Naive thymus-derived CD4-positive, alpha-beta T cell (primary cell): ENCODE measurements around the gene ZNF33B. TPM values are rescaled to one million over a fixed set of nuclear protein-coding genes. Genes with fewer than 3 reads are reported as not detected.
A peak's percentile ranks its signal among the peaks of the same experiment; 100 is the strongest.

Experiments used
- ATAC-seq: fragments of 150-1000 bp; cut with Tn5 transposase; 2 replicates; pipeline ENCODE4 v1.10.0; 2021; ENCODE audit warnings: mild to moderate bottlenecking, moderate library complexity
- CTCF ChIA-PET: fragments of 350-600 bp; sonication (Branson Sonifier 250); formaldehyde crosslinking; loops from one replicate; lab custom pipeline; 2021; ENCODE audit warnings: antibody characterized with exemption; lab: Charles Lee
- POLR2A ChIA-PET: fragments of 350-600 bp; sonication (Branson Sonifier 250); formaldehyde crosslinking; loops from one replicate; lab custom pipeline; 2021; ENCODE audit warnings: antibody characterized with exemption, inconsistent platforms; lab: Charles Lee
- DNase-seq, 9 donors: peaks; one replicate each; pipeline versions ENCODE4 v3.0.0 to v3.0.0-alpha.2; 2020 to 2022; ENCODE audit warnings: mixed read lengths in 1 of 9
- H3K27ac ChIP-seq: one replicate; pipeline ENCODE4 v1.7.0; 2013; ENCODE audit warnings: mild to moderate bottlenecking, low read depth, low read length, moderate library complexity
- H3K27me3 ChIP-seq, 2 donors: one replicate each; pipeline ENCODE4 v1.7.0; 2013; ENCODE audit warnings: low read length in 2 of 2, mild to moderate bottlenecking in 2 of 2, moderate library complexity in 2 of 2; ENCODE audit not compliant: control insufficient read depth in 2 of 2, insufficient read depth in 2 of 2
- H3K36me3 ChIP-seq, 3 experiments: 1 replicate in 2 of 3; 2 replicates in 1 of 3; pipeline ENCODE4 v1.7.0; 2013; ENCODE audit warnings: low read length in 3 of 3, mild to moderate bottlenecking in 3 of 3, moderate library complexity in 1 of 3; ENCODE audit not compliant: insufficient read depth in 3 of 3, control insufficient read depth in 2 of 3
- H3K4me1 ChIP-seq, 2 donors: one replicate each; pipeline ENCODE4 v1.7.0; 2013; ENCODE audit warnings: low read length in 2 of 2, mild to moderate bottlenecking in 2 of 2, moderate library complexity in 1 of 2; ENCODE audit not compliant: control insufficient read depth in 2 of 2, insufficient read depth in 2 of 2
- H3K4me3 ChIP-seq: 2 replicates; pipeline ENCODE4 v1.7.0; 2013; ENCODE audit warnings: mild to moderate bottlenecking, low read length
- H3K9me3 ChIP-seq, 3 experiments: 1 replicate in 2 of 3; 2 replicates in 1 of 3; pipeline ENCODE4 v1.7.0; 2013; ENCODE audit warnings: low read length in 3 of 3; ENCODE audit not compliant: control insufficient read depth in 2 of 3
- H3K27ac Mint-ChIP-seq, 9 donors: one replicate each; pipeline ENCODE4 v1.8.0; 2020 to 2022; ENCODE audit warnings: mixed read lengths in 9 of 9, mild to moderate bottlenecking in 8 of 9, moderate library complexity in 5 of 9, inconsistent platforms in 2 of 9
- H3K27me3 Mint-ChIP-seq, 5 donors: one replicate each; pipeline ENCODE4 v1.8.0; 2021 to 2022; ENCODE audit warnings: mixed read lengths in 5 of 5, mild to moderate bottlenecking in 1 of 5
- H3K36me3 Mint-ChIP-seq, 5 donors: one replicate each; pipeline ENCODE4 v1.8.0; 2020 to 2022; ENCODE audit warnings: mixed read lengths in 5 of 5, mild to moderate bottlenecking in 3 of 5, inconsistent platforms in 1 of 5
- H3K4me1 Mint-ChIP-seq, 7 donors: one replicate each; pipeline ENCODE4 v1.8.0; 2020 to 2022; ENCODE audit warnings: mixed read lengths in 7 of 7, mild to moderate bottlenecking in 3 of 7, inconsistent platforms in 1 of 7
- H3K4me3 Mint-ChIP-seq, 10 donors: one replicate each; pipeline ENCODE4 v1.8.0; 2020 to 2022; ENCODE audit warnings: mild to moderate bottlenecking in 10 of 10, mixed read lengths in 10 of 10, moderate library complexity in 6 of 10, inconsistent platforms in 2 of 10
- H3K9me3 Mint-ChIP-seq, 11 donors: one replicate each; pipeline ENCODE4 v1.8.0; 2020 to 2022; ENCODE audit warnings: mixed read lengths in 11 of 11, mild to moderate bottlenecking in 4 of 11, inconsistent platforms in 1 of 11, moderate library complexity in 1 of 11
- intact Hi-C, 2 donors: fragments of 100-400 bp; cut with micrococcal nuclease; formaldehyde crosslinking; loops; one replicate each; pipeline ENCODE4 v1.15.1; 2023
- polyA plus RNA-seq, 2 donors: library from polyadenylated mRNA; unstranded; fragments of 300-500 nt; fragmentation: Illumina TruSeq; gene quantifications; one replicate each; pipeline ENCODE4 v1.2.3, GENCODE V29; 2021
- total RNA-seq, 6 experiments: library from RNA in 5 of 6; stranded (reverse) in 5 of 6; gene quantifications; 1 replicate in 5 of 6; 2 replicates in 1 of 6; pipeline ENCODE4 v1.2.3 and lab custom pipeline; 2021 to 2026

Gene ZNF33B
- total and polyA plus RNA-seq, 7 experiments from 2014 or later: 15.6 to 77.1 (median 31.2) TPM

DNA sequence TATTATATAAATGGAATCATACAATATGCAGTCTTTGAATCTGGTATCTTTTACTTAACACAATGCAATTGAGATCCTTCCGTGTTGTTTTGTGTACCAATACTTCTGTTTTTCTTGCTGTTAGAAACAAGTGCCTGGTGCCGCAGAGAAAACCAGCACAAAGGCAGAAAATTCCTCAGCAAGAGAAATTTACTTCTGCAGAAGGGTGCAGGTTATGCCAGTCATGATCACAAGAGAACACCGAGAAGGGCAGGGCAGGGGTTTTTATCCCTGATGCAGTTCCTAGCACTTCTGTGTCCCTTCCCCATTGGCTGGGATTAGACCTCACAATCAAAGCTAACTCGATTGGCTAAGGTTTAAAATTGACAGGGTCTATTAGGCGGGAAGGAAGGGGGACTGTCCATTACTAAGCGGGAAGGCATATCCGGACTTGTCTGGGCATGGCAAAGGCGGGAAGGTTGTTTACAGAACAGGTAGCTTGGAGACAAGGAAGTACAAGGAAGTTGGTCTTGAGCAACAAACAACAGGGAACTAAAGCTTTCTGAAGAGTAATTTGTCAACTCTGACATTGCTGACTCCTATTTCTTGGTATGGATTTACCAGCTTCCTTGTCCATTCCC, 2.4 kb upstream of the ZNF33B start:
- H3K4me3 Mint-ChIP-seq: peak overlapping the region in 2 of 10 donors; percentile 37 to 54
- Histone ChIP-seq H3K9me3 (no peaks in the 10 kb centered on the region), H3K27ac (no peak overlapping the region), H3K36me3 (no peaks in the 10 kb centered on the region), H3K27me3 (no peaks in the 10 kb centered on the region), H3K4me1 (peaks cover 6 to 13% of the 10 kb centered on the region in 2 donors), H3K4me3 (no peak overlapping the region)
- intact Hi-C loops: no loop called here
- ATAC-seq (no peak), DNase-seq (no peak)
- H3K27me3 Mint-ChIP-seq: peaks cover 0 to 2% (median 0%) of the 10 kb centered on the region in 5 donors
- peaks cover 11 to 40% (median 24%) of the 10 kb centered on the region in 7 donors for H3K4me1 Mint-ChIP-seq
- CTCF ChIA-PET: no interaction called here
- peaks cover 0 to 11% (median 10%) of the 10 kb centered on the region in 5 donors for H3K36me3 Mint-ChIP-seq
- H3K27ac Mint-ChIP-seq: peak overlapping the region in 2 of 9 donors; percentile 51 to 65
- H3K9me3 Mint-ChIP-seq: no peaks in the 10 kb centered on the region
- POLR2A ChIA-PET: interaction anchor here (2.1 to 2.2 kb wide), 2 partner anchors 7 to 142 kb away, joined by 8 to 16 read pairs; partner anchors contain the start of gene BMS1

DNA sequence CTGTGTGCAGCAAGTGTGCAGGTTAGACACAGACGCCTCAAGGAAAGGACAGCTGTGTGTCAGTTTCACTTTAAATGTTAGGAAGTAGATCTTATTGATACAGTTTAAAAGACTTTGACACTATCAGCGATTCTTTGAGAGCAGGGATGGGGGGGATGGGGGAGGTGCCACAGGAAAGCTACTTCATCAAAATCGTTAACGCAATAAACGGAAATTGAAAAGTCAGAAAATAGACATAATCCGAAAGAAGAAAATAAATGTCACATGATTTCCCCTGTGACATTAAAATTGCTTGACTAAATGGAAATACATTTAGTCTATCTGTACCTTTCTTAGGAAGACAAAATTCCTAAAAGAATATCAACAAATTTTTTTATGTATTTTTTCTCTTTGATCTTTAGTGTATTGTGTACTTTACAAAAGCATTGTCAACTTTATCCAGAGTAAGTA, 476 bp upstream of the ZNF33B start:
- DNase-seq: peak in 3 of 9 donors; percentile 51 to 70 (median 59)
- CTCF ChIA-PET: no interaction called here
- Histone ChIP-seq H3K4me3 (peak overlapping the region; percentile 98), H3K9me3 (no peaks in the 10 kb centered on the region), H3K27me3 (no peaks in the 10 kb centered on the region), H3K27ac (peak overlapping the region; percentile 84), H3K36me3 (peaks cover 0 to 5% (median 0%) of the 10 kb centered on the region in 3 experiments), H3K4me1 (peaks cover 6 to 13% of the 10 kb centered on the region in 2 donors)
- Mint-ChIP-seq H3K4me3 (peak overlapping the region; percentile 86 to 99 (median 97)), H3K27me3 (no peaks in the 10 kb centered on the region), H3K4me1 (peaks cover 24 to 56% (median 39%) of the 10 kb centered on the region in 7 donors), H3K9me3 (no peaks in the 10 kb centered on the region), H3K36me3 (peaks cover 0 to 20% (median 12%) of the 10 kb centered on the region in 5 donors), H3K27ac (peak overlapping the region; percentile 95 to 99 (median 97))
- POLR2A ChIA-PET: interaction anchor here (0.7 to 2.2 kb wide), 7 partner anchors 9 to 499 kb away, joined by 3 to 16 read pairs (median 4); partner anchors contain the start of genes BMS1 and CSGALNACT2
- intact Hi-C loops: loop anchor here (1.0 to 10.0 kb wide), 12 partner anchors 87 to 1009 kb away; partner anchors contain the start of genes BMS1 (in 2 of the 2), CSGALNACT2 (in 2 of the 2), HNRNPF (in 2 of the 2) and ZNF32 (in 2 of the 2)
- no peak for ATAC-seq

DNA sequence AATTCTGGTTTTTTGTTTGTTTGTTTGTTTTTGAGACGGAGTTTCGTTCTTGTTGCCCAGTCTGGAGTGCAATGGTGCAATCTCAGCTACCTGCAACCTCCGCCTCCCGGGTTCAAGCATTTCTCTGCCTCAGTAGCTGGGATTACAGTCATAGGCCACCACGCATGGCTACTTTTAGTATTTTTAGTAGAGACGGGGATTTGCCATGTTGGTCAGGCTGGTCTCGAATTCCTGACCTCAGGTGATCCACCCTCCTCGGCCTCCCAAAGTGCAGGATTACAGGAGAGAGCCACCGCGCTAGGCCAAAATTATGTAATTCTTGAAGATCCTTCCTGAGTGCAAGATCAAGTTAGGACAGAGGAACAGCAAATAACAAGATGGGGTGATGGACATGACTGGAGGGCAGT, 719 bp downstream of the ZNF33B start:
- H3K27me3 Mint-ChIP-seq: no peaks in the 10 kb centered on the region
- peaks cover 3 to 28% (median 21%) of the 10 kb centered on the region in 5 donors for H3K36me3 Mint-ChIP-seq
- H3K36me3 ChIP-seq: peaks cover 0 to 12% (median under 1%) of the 10 kb centered on the region in 3 experiments
- H3K27ac ChIP-seq: peak overlapping the region; percentile 84
- POLR2A ChIA-PET: no interaction called here
- CTCF ChIA-PET: no interaction called here
- peak overlapping the region; percentile 95 to 99 (median 97) for H3K27ac Mint-ChIP-seq
- peak overlapping the region; percentile 98 for H3K4me3 ChIP-seq
- DNase-seq (peak in 1 of 9 donors; percentile 13), ATAC-seq (no peak)
- peak overlapping the region; percentile 86 to 99 (median 97) for H3K4me3 Mint-ChIP-seq
- no peaks in the 10 kb centered on the region for H3K9me3 ChIP-seq
- intact Hi-C loops: loop anchor here (1.0 to 10.0 kb wide), 12 partner anchors 85 to 1011 kb away; partner anchors contain the start of genes BMS1 (in 2 of the 2), CSGALNACT2 (in 2 of the 2), HNRNPF (in 2 of the 2) and ZNF32 (in 2 of the 2)
- peaks cover 6 to 15% of the 10 kb centered on the region in 2 donors for H3K4me1 ChIP-seq
- no peaks in the 10 kb centered on the region for H3K27me3 ChIP-seq
- peaks cover 31 to 67% (median 50%) of the 10 kb centered on the region in 7 donors for H3K4me1 Mint-ChIP-seq
- H3K9me3 Mint-ChIP-seq: no peaks in the 10 kb centered on the region

DNA sequence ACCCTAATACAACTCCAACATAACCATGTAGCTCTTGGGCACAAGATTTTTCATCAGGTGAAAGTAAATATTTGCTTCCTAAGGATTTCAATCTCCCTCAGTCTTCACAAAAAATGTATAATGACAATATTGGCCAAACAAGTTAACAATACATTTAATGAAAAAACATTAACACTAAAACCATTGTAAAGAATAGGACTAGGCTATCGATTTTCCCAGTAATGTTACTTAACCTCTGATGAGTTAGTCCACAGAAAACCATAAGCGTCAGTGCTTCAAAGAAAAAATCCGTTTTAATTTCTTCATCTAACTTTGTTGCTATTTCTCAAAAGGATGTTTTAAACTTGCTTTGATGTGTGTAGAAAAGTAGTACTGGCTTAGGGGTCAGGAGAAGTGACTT, 1.2 kb downstream of the ZNF33B start:
- ATAC-seq (no peak), DNase-seq (peak in 2 of 9 donors; percentile 3 to 4)
- Histone ChIP-seq H3K36me3 (peaks cover 0 to 12% (median 4%) of the 10 kb centered on the region in 3 experiments), H3K9me3 (no peaks in the 10 kb centered on the region), H3K4me1 (peaks cover 6 to 15% of the 10 kb centered on the region in 2 donors), H3K27me3 (no peaks in the 10 kb centered on the region), H3K27ac (peak overlapping the region; percentile 84), H3K4me3 (no peak overlapping the region)
- Mint-ChIP-seq H3K27ac (peak overlapping the region; percentile 95 to 99 (median 97)), H3K27me3 (no peaks in the 10 kb centered on the region), H3K4me1 (peaks cover 31 to 72% (median 54%) of the 10 kb centered on the region in 7 donors), H3K36me3 (peaks cover 3 to 32% (median 25%) of the 10 kb centered on the region in 5 donors), H3K4me3 (peak overlapping the region; percentile 86 to 99 (median 97)), H3K9me3 (no peaks in the 10 kb centered on the region)
- intact Hi-C loops: loop anchor here (5.0 to 10.0 kb wide), 4 partner anchors 485 to 770 kb away; partner anchors contain the start of genes HNRNPF (in 2 of the 2) and CSGALNACT2 (in 1 of the 2)
- ChIA-PET POLR2A (interaction anchor here (0.6 kb wide), 1 partner anchor 762 kb away, joined by 4 read pairs; no protein-coding TSS in a partner anchor), CTCF (interaction anchor here (0.7 kb wide), 1 partner anchor 1626 kb away, joined by 3 read pairs; no protein-coding TSS in a partner anchor)

DNA sequence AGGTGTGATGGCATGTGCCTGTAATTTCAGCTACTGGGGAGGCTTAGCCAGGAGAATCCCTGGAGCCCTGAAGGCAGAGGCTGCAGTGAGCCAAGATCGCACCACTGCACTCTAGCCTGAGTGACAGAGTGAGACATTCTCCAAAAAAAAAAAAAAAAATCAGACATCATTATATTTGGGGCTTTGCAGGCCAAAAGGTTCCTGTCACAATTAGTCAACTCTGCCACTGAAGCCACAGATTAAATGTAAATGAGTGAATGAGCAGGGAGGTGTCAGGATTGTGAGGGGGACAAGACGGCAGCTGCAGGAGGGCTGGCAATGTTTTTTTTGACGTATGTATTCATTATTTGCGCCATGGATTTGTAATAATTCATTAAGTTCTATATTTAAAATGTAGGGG, 3.3 kb downstream of the ZNF33B start:
- peaks cover 40 to 76% (median 63%) of the 10 kb centered on the region in 7 donors for H3K4me1 Mint-ChIP-seq
- CTCF ChIA-PET: no interaction called here
- peaks cover 12 to 21% of the 10 kb centered on the region in 2 donors for H3K4me1 ChIP-seq
- peak overlapping the region in 1 of 10 donors; percentile 52 for H3K4me3 Mint-ChIP-seq
- H3K27me3 Mint-ChIP-seq: no peaks in the 10 kb centered on the region
- H3K36me3 Mint-ChIP-seq: peaks cover 7 to 41% (median 37%) of the 10 kb centered on the region in 5 donors
- H3K27ac ChIP-seq: no peak overlapping the region
- no peaks in the 10 kb centered on the region for H3K27me3 ChIP-seq
- no peaks in the 10 kb centered on the region for H3K9me3 Mint-ChIP-seq
- H3K27ac Mint-ChIP-seq: peak overlapping the region in 8 of 9 donors; percentile 6 to 67 (median 36)
- DNase-seq: no peak
- peaks cover 0 to 30% (median 4%) of the 10 kb centered on the region in 3 experiments for H3K36me3 ChIP-seq
- ATAC-seq: no peak
- intact Hi-C loops: loop anchor here (5.0 to 10.0 kb wide), 4 partner anchors 487 to 772 kb away; partner anchors contain the start of genes HNRNPF (in 2 of the 2) and CSGALNACT2 (in 1 of the 2)
- H3K4me3 ChIP-seq: no peak overlapping the region
- H3K9me3 ChIP-seq: no peaks in the 10 kb centered on the region
- POLR2A ChIA-PET: interaction anchor here (0.7 kb wide), 1 partner anchor 165 kb away, joined by 3 read pairs; no protein-coding TSS in a partner anchor

DNA sequence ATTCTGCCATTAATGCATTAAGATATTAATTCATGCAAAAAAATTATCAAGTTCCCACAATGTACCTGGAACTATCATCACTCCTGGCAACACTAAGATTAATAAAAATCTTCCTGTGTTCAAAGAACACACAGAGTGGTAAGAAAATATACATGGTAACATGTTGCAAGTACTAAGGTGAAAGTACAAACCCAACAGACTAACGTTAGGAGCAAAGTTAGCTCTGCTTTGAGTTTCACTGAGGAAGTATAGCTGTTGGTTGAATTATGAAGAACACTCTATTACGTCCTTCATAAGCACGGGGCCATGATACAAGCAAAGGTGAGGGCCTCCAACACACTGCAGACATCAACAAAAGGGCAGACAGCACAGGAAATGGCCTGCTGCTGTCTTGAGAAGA, 5.8 kb downstream of the ZNF33B start:
- no peak overlapping the region for H3K27ac ChIP-seq
- H3K9me3 ChIP-seq: no peaks in the 10 kb centered on the region
- ATAC-seq: no peak
- no peaks in the 10 kb centered on the region for H3K27me3 Mint-ChIP-seq
- H3K36me3 ChIP-seq: peaks cover 4 to 52% (median 10%) of the 10 kb centered on the region in 3 experiments
- H3K4me3 ChIP-seq: no peak overlapping the region
- H3K9me3 Mint-ChIP-seq: peaks cover 0 to 6% (median 0%) of the 10 kb centered on the region in 11 donors
- intact Hi-C loops: loop anchor here in 1 of 2 donors (10.0 kb wide), 1 partner anchor 652 kb away; no protein-coding TSS in a partner anchor
- ChIA-PET CTCF (no interaction called here), POLR2A (no interaction called here)
- H3K4me3 Mint-ChIP-seq: no peak overlapping the region
- no peak for DNase-seq
- H3K27ac Mint-ChIP-seq: peak overlapping the region in 5 of 9 donors; percentile 18 to 53 (median 36)
- H3K4me1 Mint-ChIP-seq: peaks cover 40 to 77% (median 65%) of the 10 kb centered on the region in 7 donors
- peaks cover 10 to 17% of the 10 kb centered on the region in 2 donors for H3K4me1 ChIP-seq
- H3K36me3 Mint-ChIP-seq: peaks cover 19 to 65% (median 60%) of the 10 kb centered on the region in 5 donors
- no peaks in the 10 kb centered on the region for H3K27me3 ChIP-seq
